Mesothelial cell of epicardium (in vitro differentiated cells): ENCODE measurements around the gene ROBO1. TPM values are rescaled to one million over a fixed set of nuclear protein-coding genes. Genes with fewer than 3 reads are reported as not detected.

Experiments
- DNase-seq, 2 experiments: peaks; one replicate each; pipeline ENCODE4 v3.0.0; 2021; ENCODE audit warnings: low spot score in 2 of 2; ENCODE audit not compliant: unreplicated experiment in 2 of 2
- H3K27ac Mint-ChIP-seq: 2 replicates; pipeline ENCODE4 v1.8.0; 2021; ENCODE audit warnings: mixed read lengths
- H3K27me3 Mint-ChIP-seq: 2 replicates; pipeline ENCODE4 v1.8.0; 2021; ENCODE audit warnings: low read depth, mixed read lengths
- H3K36me3 Mint-ChIP-seq: 2 replicates; pipeline ENCODE4 v1.8.0; 2021; ENCODE audit warnings: mixed read lengths
- H3K4me1 Mint-ChIP-seq: 2 replicates; pipeline ENCODE4 v1.8.0; 2021; ENCODE audit warnings: mixed read lengths
- H3K4me3 Mint-ChIP-seq: 2 replicates; pipeline ENCODE4 v1.8.0; 2021; ENCODE audit warnings: mild to moderate bottlenecking, moderate library complexity, mixed read lengths
- H3K9me3 Mint-ChIP-seq: 2 replicates; pipeline ENCODE4 v1.8.0; 2021; ENCODE audit warnings: mixed read lengths
- total RNA-seq: library from RNA; stranded (reverse); gene quantifications from 3 replicates; pipeline ENCODE4 v1.2.1, GENCODE V29; 2021
- TF ChIP-seq, protein P1 (sequence below): fragments of 200-600 bp; sonication (generic); IDR thresholded peaks from one replicate; pipeline ENCODE4 v1.5.0; 2021; ENCODE audit warnings: antibody characterized with exemption; ENCODE audit not compliant: unreplicated experiment

ROBO1 gene
- total RNA-seq, 1 donor from 2014 or later: 143 TPM

DNA sequence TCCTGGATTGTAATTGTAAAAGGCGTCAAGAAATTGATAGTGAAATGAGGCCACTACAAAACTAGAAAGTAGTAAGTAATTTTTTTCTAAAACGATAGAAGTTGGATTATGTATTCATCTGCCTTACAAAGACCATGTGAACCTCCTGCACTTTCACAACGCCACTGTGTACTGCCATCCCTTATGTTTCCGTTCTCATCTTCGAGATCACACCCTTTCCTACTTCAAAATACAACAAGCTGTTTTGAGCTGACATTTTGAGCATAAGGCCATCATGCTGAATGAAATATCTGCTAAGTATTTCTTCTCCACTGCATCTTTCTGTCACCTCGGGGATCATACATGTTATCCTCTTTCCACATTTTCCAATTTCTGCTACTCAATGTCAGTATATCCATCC is 885.5 kb downstream of the ROBO1 start:
- no peak overlapping the region for H3K27ac Mint-ChIP-seq
- H3K27me3 Mint-ChIP-seq: no peaks in the 10 kb centered on the region
- no peak overlapping the region for H3K4me3 Mint-ChIP-seq
- no peak for DNase-seq
- peaks cover 2% of the 10 kb centered on the region for H3K36me3 Mint-ChIP-seq
- peaks cover 45% of the 10 kb centered on the region for H3K4me1 Mint-ChIP-seq
- no peaks in the 10 kb centered on the region for H3K9me3 Mint-ChIP-seq
- TF ChIP-seq, protein P1, sequence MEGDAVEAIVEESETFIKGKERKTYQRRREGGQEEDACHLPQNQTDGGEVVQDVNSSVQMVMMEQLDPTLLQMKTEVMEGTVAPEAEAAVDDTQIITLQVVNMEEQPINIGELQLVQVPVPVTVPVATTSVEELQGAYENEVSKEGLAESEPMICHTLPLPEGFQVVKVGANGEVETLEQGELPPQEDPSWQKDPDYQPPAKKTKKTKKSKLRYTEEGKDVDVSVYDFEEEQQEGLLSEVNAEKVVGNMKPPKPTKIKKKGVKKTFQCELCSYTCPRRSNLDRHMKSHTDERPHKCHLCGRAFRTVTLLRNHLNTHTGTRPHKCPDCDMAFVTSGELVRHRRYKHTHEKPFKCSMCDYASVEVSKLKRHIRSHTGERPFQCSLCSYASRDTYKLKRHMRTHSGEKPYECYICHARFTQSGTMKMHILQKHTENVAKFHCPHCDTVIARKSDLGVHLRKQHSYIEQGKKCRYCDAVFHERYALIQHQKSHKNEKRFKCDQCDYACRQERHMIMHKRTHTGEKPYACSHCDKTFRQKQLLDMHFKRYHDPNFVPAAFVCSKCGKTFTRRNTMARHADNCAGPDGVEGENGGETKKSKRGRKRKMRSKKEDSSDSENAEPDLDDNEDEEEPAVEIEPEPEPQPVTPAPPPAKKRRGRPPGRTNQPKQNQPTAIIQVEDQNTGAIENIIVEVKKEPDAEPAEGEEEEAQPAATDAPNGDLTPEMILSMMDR: no peak

DNA sequence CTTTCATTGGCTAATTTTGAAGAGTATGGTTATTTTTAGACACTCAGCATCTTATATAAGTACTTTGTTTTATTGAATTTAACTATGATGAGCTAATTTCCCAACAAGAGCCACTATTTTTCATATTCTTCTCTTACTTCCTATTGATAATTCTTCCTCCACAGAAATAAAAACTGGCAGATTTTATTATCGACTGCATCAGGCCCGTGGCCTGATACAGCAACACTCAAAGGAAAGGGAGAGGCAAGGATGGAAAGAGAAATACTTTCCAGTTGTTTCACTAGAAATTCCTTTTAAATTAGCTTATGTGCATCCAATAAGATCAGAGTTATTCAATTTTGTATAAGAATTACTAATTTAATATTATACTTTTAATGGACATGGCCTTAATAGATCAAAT is 886.3 kb downstream of the ROBO1 start:
- H3K27me3 Mint-ChIP-seq: no peaks in the 10 kb centered on the region
- no peak overlapping the region for H3K4me3 Mint-ChIP-seq
- DNase-seq: no peak
- peaks cover 42% of the 10 kb centered on the region for H3K4me1 Mint-ChIP-seq
- H3K27ac Mint-ChIP-seq: peak overlapping the region; percentile 44
- peaks cover 2% of the 10 kb centered on the region for H3K36me3 Mint-ChIP-seq
- TF ChIP-seq, protein P1: no peak
- no peaks in the 10 kb centered on the region for H3K9me3 Mint-ChIP-seq

DNA sequence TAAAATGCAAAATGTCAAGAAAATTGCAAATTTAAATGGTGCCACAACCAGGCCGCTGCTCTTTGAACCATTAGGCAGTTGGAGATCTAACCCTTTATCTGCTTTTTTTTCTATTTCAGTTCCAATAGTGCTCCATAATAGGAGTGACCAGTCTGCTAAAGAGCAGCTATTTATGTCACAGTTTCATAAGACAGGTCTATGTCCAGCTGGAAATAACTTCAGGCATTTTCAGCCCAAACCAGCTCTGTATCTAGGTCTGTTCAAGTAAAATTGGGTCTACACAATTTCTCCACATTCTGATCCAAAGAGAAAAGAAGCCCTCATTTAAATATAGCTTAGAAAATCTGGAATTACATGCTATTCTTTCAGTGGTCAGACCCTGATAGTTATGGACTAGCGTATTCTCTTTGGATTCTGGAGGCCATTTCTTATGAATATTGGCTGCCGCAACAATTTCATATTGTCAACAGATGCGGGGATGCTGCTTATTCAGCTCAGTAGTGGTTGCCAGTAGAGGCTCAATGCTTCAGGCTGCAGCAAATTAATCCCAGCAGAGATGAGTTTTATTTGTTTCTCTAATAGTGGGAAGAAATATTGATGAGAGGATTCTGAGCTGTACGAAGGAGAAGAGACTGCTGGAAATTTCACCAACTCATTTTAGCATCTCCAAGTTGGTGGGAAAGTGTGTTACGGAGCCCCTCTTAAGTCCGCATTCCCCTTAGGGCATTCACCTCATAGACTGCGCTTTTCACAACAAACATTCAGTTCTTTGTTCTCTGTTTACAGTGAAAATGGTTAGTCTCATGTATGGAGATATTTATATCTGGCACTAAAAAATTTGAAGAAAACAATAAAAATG is 887.0 kb downstream of the ROBO1 start:
- H3K4me3 Mint-ChIP-seq: no peak overlapping the region
- H3K36me3 Mint-ChIP-seq: peaks cover 2% of the 10 kb centered on the region
- no peaks in the 10 kb centered on the region for H3K27me3 Mint-ChIP-seq
- H3K9me3 Mint-ChIP-seq: no peaks in the 10 kb centered on the region
- no peak for DNase-seq
- H3K27ac Mint-ChIP-seq: peak overlapping the region; percentile 62
- peaks cover 42% of the 10 kb centered on the region for H3K4me1 Mint-ChIP-seq
- TF ChIP-seq, protein P1: no peak

DNA sequence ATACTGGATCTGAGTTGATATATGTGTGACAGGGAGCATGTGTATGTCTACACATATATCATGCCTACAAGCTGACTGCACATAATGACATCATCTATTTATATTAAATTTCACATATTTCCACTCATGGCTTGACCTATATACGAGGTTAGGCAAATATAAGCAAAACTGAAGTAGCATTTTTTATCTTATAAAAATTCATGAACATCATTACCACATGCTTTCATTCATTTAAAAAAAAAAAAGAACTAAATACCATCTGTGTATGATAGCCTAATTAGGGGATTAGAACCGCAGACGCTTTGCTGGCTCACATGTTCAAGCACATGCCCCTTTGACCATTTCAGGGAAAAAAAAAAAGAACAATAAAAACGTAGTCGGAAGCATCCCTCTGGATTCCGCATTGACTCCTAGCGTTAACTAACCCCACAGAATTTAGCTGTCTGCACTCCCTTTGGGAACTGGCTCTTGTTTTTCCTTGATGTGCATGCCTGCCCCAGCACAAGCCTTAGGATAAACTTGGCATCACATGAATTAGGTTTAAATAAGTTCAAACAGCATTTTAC is 888.4 kb downstream of the ROBO1 start:
- Mint-ChIP-seq H3K27me3 (no peaks in the 10 kb centered on the region), H3K36me3 (peaks cover 4% of the 10 kb centered on the region), H3K4me3 (no peak overlapping the region), H3K4me1 (peaks cover 41% of the 10 kb centered on the region), H3K9me3 (no peaks in the 10 kb centered on the region), H3K27ac (peak overlapping the region; percentile 56)
- TF ChIP-seq, protein P1: no peak
- DNase-seq: no peak

- no peaks in the 10 kb centered on the region for H3K9me3 Mint-ChIP-seq
- peaks cover 38% of the 10 kb centered on the region for H3K4me1 Mint-ChIP-seq
- no peak overlapping the region for H3K4me3 Mint-ChIP-seq
- H3K36me3 Mint-ChIP-seq: peaks cover 4% of the 10 kb centered on the region
- TF ChIP-seq, protein P1: no peak
- DNase-seq: no peak
- peak overlapping the region; percentile 64 for H3K27ac Mint-ChIP-seq
- H3K27me3 Mint-ChIP-seq: no peaks in the 10 kb centered on the region
These were observed 889.0 kb downstream of the ROBO1 start for GRCh38 chr3:78878789-78879188.
